CD4-positive, CD25-positive, alpha-beta regulatory T cell (primary cell): ENCODE data around the gene DHTKD1. TPM values are rescaled to one million over a fixed set of nuclear protein-coding genes. Genes with fewer than 3 reads are reported as not detected.
A peak's percentile ranks its signal among the peaks of the same experiment; 100 is the strongest.

Experiments used
- ATAC-seq, 2 donors: fragments of 150-1000 bp; cut with Tn5 transposase; one replicate each; pipeline ENCODE4 v1.10.0; 2021; ENCODE audit warnings: low read depth in 2 of 2, moderate number of reproducible peaks in 2 of 2, moderate library complexity in 1 of 2
- DNase-seq, 3 donors: peaks; one replicate each; pipeline versions ENCODE4 v3.0.0 to v3.0.0-alpha.2; 2012 to 2022; ENCODE audit warnings: mixed read lengths in 1 of 3
- H3K27ac ChIP-seq: one replicate; pipeline ENCODE4 v1.7.0; 2013; ENCODE audit warnings: mild to moderate bottlenecking, low read length; ENCODE audit not compliant: insufficient read depth, poor library complexity, severe bottlenecking
- H3K27me3 ChIP-seq: one replicate; pipeline ENCODE4 v1.7.0; 2013; ENCODE audit warnings: low read length; ENCODE audit not compliant: control insufficient read depth, insufficient read depth
- H3K36me3 ChIP-seq: one replicate; pipeline ENCODE4 v1.7.0; 2013; ENCODE audit warnings: mild to moderate bottlenecking, low read length, moderate library complexity; ENCODE audit not compliant: control insufficient read depth, insufficient read depth
- H3K4me1 ChIP-seq: 2 replicates; pipeline ENCODE4 v1.7.0; 2013; ENCODE audit warnings: mild to moderate bottlenecking, low read length; ENCODE audit not compliant: insufficient read depth, control insufficient read depth, poor library complexity, severe bottlenecking
- H3K4me3 ChIP-seq: one replicate; pipeline ENCODE4 v1.7.0; 2013; ENCODE audit warnings: low read depth, mild to moderate bottlenecking, low read length, moderate library complexity
- H3K9me3 ChIP-seq, 2 experiments: 1 replicate in 1 of 2; 2 replicates in 1 of 2; pipeline ENCODE4 v1.7.0; 2013; ENCODE audit warnings: low read length in 2 of 2, mild to moderate bottlenecking in 1 of 2, moderate library complexity in 1 of 2; ENCODE audit not compliant: control insufficient read depth in 2 of 2
- H3K27ac Mint-ChIP-seq, 3 donors: one replicate each; pipeline ENCODE4 v1.8.0; 2020 to 2022; ENCODE audit warnings: mild to moderate bottlenecking in 3 of 3, mixed read lengths in 3 of 3, moderate library complexity in 2 of 3
- H3K27me3 Mint-ChIP-seq: one replicate; pipeline ENCODE4 v1.8.0; 2022; ENCODE audit warnings: mild to moderate bottlenecking, mixed read lengths
- H3K36me3 Mint-ChIP-seq: one replicate; pipeline ENCODE4 v1.8.0; 2020; ENCODE audit warnings: mixed read lengths
- H3K4me1 Mint-ChIP-seq, 4 donors: one replicate each; pipeline ENCODE4 v1.8.0; 2020 to 2022; ENCODE audit warnings: mixed read lengths in 4 of 4, mild to moderate bottlenecking in 1 of 4
- H3K4me3 Mint-ChIP-seq, 4 donors: one replicate each; pipeline ENCODE4 v1.8.0; 2020 to 2022; ENCODE audit warnings: mild to moderate bottlenecking in 4 of 4, mixed read lengths in 4 of 4, moderate library complexity in 3 of 4
- H3K9me3 Mint-ChIP-seq, 7 donors: one replicate each; pipeline ENCODE4 v1.8.0; 2020 to 2022; ENCODE audit warnings: mixed read lengths in 7 of 7, mild to moderate bottlenecking in 3 of 7, moderate library complexity in 2 of 7
- polyA plus RNA-seq, 4 donors: library from polyadenylated mRNA; unstranded; fragments of 300-500 nt; fragmentation: Illumina TruSeq; gene quantifications; one replicate each; pipeline ENCODE4 v1.2.3, GENCODE V29; 2021
- total RNA-seq: library from RNA; stranded (reverse); gene quantifications from one replicate; pipeline ENCODE4 v1.2.3, GENCODE V29; 2022

The DHTKD1 gene, protein sequence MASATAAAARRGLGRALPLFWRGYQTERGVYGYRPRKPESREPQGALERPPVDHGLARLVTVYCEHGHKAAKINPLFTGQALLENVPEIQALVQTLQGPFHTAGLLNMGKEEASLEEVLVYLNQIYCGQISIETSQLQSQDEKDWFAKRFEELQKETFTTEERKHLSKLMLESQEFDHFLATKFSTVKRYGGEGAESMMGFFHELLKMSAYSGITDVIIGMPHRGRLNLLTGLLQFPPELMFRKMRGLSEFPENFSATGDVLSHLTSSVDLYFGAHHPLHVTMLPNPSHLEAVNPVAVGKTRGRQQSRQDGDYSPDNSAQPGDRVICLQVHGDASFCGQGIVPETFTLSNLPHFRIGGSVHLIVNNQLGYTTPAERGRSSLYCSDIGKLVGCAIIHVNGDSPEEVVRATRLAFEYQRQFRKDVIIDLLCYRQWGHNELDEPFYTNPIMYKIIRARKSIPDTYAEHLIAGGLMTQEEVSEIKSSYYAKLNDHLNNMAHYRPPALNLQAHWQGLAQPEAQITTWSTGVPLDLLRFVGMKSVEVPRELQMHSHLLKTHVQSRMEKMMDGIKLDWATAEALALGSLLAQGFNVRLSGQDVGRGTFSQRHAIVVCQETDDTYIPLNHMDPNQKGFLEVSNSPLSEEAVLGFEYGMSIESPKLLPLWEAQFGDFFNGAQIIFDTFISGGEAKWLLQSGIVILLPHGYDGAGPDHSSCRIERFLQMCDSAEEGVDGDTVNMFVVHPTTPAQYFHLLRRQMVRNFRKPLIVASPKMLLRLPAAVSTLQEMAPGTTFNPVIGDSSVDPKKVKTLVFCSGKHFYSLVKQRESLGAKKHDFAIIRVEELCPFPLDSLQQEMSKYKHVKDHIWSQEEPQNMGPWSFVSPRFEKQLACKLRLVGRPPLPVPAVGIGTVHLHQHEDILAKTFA
- total RNA-seq (8.8 TPM), polyA plus RNA-seq (10 to 100 TPM in 1 of 4 donors, 1 to 10 TPM in 3; 6.0 to 18.9 (median 7.4) TPM)

DNA sequence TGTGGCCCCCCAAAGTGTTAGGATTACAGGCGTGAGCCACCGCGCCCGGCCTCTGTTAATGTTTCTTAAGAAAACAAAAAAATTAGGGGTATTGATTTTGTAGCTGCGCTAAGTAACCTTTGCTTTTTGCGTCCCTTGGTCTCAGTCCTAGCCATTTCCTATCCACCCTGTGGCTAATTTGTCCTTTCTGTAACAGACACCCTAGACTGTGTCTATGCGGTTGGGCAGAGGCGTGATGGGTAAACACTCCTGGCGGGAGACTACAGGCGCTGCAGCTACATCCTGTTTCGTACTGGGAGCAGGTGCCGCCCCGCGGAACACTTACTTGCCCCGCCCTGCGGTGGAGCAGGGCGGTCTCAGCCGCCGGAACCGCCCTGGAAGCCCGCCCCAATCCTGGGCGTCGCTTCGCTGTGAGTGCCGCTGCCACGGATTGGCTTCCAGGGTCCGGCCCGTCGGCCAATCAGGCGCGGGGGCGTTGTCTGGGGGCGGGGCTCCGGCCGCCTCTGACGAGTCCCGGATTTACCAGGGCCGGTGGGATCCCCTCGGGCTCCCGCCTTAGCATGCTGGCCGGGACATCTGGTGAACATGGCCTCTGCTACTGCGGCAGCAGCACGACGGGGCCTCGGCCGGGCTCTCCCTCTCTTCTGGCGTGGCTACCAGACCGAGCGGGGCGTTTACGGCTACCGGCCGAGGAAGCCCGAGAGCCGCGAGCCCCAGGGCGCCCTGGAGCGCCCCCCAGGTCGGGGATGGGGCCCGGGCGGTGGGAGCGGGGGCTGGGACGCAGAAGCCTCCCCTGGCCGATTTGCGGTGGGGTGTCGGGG, at the start of gene DHTKD1:
Gene DHTKD1, plus strand, starts transcription at position 506 of the 821 bp plus-strand sequence. Its CDS starts 80 bp downstream, at position 586.
- Histone ChIP-seq H3K4me3 (peak within 1 kb of the TSS; percentile 90), H3K36me3 (no peaks in the 10 kb centered on the region), H3K9me3 (no peaks in the 10 kb centered on the region), H3K27ac (peak within 1 kb of the TSS; percentile 76), H3K27me3 (no peaks in the 10 kb centered on the region), H3K4me1 (peaks cover 15% of the 10 kb centered on the region)
- no peaks in the 10 kb centered on the region for H3K9me3 Mint-ChIP-seq
- peak; percentile 98 to 99 for ATAC-seq
- peak; percentile 97 to 99 (median 98) for DNase-seq
- H3K27me3 Mint-ChIP-seq = no peaks in the 10 kb centered on the region
- peak within 1 kb of the TSS; percentile 88 to 93 (median 89) for H3K4me3 Mint-ChIP-seq
- H3K36me3 Mint-ChIP-seq = no peaks in the 10 kb centered on the region
- peaks cover 14 to 30% (median 19%) of the 10 kb centered on the region in 4 donors for H3K4me1 Mint-ChIP-seq
- peak within 1 kb of the TSS; percentile 74 to 96 (median 96) for H3K27ac Mint-ChIP-seq

DNA sequence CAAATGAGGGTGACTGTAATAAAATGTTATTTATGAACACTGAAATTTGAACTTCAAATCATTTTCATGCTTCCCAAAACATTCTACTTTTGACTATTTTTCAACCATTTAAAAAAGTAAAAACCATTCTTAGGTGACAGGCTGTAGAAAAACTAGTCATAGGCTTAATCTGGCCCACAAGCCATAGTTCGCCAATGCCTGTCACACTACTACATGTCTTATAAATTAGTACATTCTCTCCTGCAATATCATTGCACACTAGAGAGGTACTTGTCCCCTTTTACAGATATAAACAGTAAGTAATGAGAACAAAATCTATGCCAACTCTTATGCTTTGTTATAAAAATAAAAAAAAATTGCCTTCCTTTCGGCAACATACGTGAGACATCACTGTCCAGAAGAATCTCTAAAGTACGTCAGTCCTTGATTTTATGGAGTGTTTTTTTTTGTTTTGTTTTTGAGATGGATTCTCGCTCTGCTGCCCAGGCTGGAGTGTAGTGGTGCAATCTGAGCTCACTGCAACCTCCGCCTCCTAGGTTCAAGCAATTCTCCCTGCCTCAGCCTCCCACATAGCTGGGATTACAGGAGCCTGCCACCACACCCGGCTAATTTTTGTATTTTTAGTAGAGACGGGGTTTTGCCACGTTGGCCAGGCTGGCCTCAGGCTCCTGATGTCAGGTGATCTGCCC, 49.3 kb upstream of the DHTKD1 start:
- no peak overlapping the region for H3K27ac Mint-ChIP-seq
- Histone ChIP-seq H3K27ac (no peak overlapping the region), H3K27me3 (no peaks in the 10 kb centered on the region), H3K9me3 (no peaks in the 10 kb centered on the region), H3K4me1 (peaks cover 16% of the 10 kb centered on the region), H3K36me3 (peaks cover 5% of the 10 kb centered on the region), H3K4me3 (no peak overlapping the region)
- no peaks in the 10 kb centered on the region for H3K9me3 Mint-ChIP-seq
- H3K4me1 Mint-ChIP-seq = peaks cover 22 to 46% (median 34%) of the 10 kb centered on the region in 4 donors
- DNase-seq (no peak), ATAC-seq (no peak)
- no peaks in the 10 kb centered on the region for H3K27me3 Mint-ChIP-seq
- H3K4me3 Mint-ChIP-seq = no peak overlapping the region
- H3K36me3 Mint-ChIP-seq = no peaks in the 10 kb centered on the region

DNA sequence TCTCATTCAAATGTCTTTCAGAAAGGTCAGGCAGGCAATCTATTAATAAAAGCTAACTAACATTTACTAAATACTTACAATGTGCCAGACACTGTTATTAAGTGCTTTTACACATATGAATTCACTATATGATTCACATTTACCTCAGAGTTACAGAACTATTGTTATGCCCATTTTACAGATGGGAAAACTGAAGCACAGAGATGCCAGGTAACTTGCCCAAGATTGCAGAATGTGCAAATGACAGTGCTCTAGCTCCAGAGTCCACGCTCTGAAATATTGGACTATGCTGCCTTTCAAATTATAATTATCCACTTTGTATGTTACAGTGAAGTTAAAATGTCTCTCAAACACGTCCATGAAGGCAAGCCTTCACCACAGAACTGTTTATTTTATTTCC, 48.2 kb upstream of the DHTKD1 start:
- ATAC-seq (no peak), DNase-seq (no peak)
- peaks cover 17% of the 10 kb centered on the region for H3K4me1 ChIP-seq
- no peaks in the 10 kb centered on the region for H3K27me3 ChIP-seq
- no peak overlapping the region for H3K27ac Mint-ChIP-seq
- peaks cover 5% of the 10 kb centered on the region for H3K36me3 ChIP-seq
- no peak overlapping the region for H3K4me3 ChIP-seq
- H3K4me3 Mint-ChIP-seq = no peak overlapping the region
- H3K27ac ChIP-seq = no peak overlapping the region
- H3K4me1 Mint-ChIP-seq = peaks cover 15 to 42% (median 36%) of the 10 kb centered on the region in 4 donors
- H3K9me3 ChIP-seq = no peaks in the 10 kb centered on the region
- no peaks in the 10 kb centered on the region for H3K9me3 Mint-ChIP-seq
- H3K27me3 Mint-ChIP-seq = no peaks in the 10 kb centered on the region
- no peaks in the 10 kb centered on the region for H3K36me3 Mint-ChIP-seq

DNA sequence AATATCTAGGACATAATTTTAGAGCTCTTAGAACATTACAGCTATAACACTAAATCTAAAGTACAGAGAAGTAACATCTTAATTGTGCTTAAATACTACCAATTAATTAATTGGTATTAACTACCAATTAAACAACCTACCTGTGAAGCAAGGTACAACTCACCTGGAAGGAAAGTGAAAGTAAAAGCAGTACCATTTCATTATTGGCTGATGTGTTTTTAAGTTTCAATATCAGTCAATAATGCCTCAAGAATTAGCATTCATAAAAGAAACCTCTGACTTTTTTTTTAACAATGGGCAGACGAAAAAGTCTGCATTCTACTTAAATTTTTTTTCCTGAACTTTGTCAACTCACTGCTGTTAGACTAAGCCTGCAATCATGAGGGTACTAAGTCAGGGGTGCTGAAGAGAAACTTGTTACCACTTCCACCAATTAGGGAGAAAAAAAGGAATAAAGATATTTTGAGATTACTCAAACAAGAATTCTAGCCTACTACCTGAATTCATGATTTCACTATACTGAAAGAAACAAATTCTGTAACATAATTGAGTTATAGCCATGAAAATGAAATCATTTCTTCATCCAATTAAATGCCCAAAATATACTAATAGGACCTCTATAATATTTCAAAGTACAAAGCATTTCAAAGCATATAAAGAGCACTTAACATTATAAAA, 46.0 kb upstream of the DHTKD1 start:
- no peaks in the 10 kb centered on the region for H3K9me3 Mint-ChIP-seq
- Histone ChIP-seq H3K27me3 (no peaks in the 10 kb centered on the region), H3K9me3 (no peaks in the 10 kb centered on the region), H3K36me3 (peaks cover 18% of the 10 kb centered on the region), H3K27ac (peak overlapping the region; percentile 63), H3K4me3 (peak overlapping the region; percentile 77), H3K4me1 (peaks cover 21% of the 10 kb centered on the region)
- ATAC-seq (peak; percentile 48 to 52), DNase-seq (peak in 2 of 3 donors; percentile 33 to 68)
- H3K27me3 Mint-ChIP-seq = no peaks in the 10 kb centered on the region
- H3K36me3 Mint-ChIP-seq = peaks cover 7% of the 10 kb centered on the region
- peak overlapping the region in 2 of 3 donors; percentile 46 to 77 for H3K27ac Mint-ChIP-seq
- peak overlapping the region; percentile 29 to 81 (median 58) for H3K4me3 Mint-ChIP-seq
- H3K4me1 Mint-ChIP-seq = peaks cover 23 to 56% (median 42%) of the 10 kb centered on the region in 4 donors

DNA sequence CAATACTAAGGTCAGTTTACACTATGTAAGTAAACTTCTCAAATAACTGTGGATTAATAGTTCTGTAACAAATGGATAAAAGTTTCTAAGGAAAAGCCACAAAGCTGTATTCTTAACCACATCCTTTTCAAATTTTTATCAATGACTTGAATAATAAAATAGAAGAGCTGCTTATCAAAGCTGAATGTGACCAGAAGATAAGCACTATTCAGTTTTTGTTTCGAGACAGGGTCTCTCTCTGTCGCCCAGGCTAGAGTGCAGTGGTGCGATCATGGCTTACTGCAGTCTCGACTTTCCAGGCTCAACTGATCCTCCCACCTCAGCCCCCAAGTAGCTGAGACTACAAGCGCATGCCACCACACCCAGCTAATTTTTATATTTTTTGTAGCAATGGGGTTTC, 43.2 kb upstream of the DHTKD1 start:
- peaks cover 33 to 54% (median 40%) of the 10 kb centered on the region in 4 donors for H3K4me1 Mint-ChIP-seq
- no peak overlapping the region for H3K27ac Mint-ChIP-seq
- H3K9me3 Mint-ChIP-seq = no peaks in the 10 kb centered on the region
- Histone ChIP-seq H3K9me3 (no peaks in the 10 kb centered on the region), H3K27me3 (no peaks in the 10 kb centered on the region), H3K27ac (no peak overlapping the region), H3K4me3 (no peak overlapping the region), H3K36me3 (peaks cover 30% of the 10 kb centered on the region), H3K4me1 (peaks cover 21% of the 10 kb centered on the region)
- no peaks in the 10 kb centered on the region for H3K27me3 Mint-ChIP-seq
- no peak for DNase-seq
- ATAC-seq = no peak
- H3K36me3 Mint-ChIP-seq = peaks cover 25% of the 10 kb centered on the region
- H3K4me3 Mint-ChIP-seq = no peak overlapping the region

DNA sequence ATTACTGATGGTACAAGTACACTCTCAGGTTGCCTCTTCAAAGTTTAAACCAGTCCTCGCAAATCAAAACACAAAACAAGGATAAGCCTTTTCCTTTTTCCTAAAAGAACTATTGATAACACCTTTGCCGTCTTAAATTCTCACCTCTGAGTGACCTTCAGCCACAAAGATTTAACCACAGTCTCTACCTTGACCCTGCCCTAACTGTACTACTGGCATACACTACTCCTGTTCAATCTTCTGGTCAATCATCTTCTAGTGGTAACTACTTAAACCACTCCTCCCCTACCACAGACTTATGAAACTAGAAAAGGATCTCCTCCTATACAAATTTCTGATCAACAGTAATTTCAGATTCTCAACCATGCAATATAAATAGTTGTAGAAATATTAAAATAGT, 41.2 kb upstream of the DHTKD1 start:
- Mint-ChIP-seq H3K9me3 (no peaks in the 10 kb centered on the region), H3K4me1 (peaks cover 32 to 54% (median 39%) of the 10 kb centered on the region in 4 donors), H3K27ac (no peak overlapping the region), H3K4me3 (no peak overlapping the region), H3K27me3 (no peaks in the 10 kb centered on the region), H3K36me3 (peaks cover 39% of the 10 kb centered on the region)
- ATAC-seq (no peak), DNase-seq (no peak)
- Histone ChIP-seq H3K4me3 (no peak overlapping the region), H3K27ac (no peak overlapping the region), H3K4me1 (peaks cover 18% of the 10 kb centered on the region), H3K36me3 (peaks cover 32% of the 10 kb centered on the region), H3K27me3 (no peaks in the 10 kb centered on the region), H3K9me3 (no peaks in the 10 kb centered on the region)
